D721Med (cell line): ENCODE measurements around the gene SLC17A1.

Experiments used
- DNase-seq: peaks from one replicate; pipeline ENCODE4 v3.0.0; 2011; ENCODE audit warnings: low spot score; ENCODE audit not compliant: insufficient read length
- FAIRE-seq: peaks from 2 replicates; lab custom pipeline; 2011; peaks lifted over from hg19 to GRCh38; lab: Jason Lieb, UNC
- TF ChIP-seq, protein P1 (sequence below): IDR thresholded peaks from 2 replicates; pipeline ENCODE4 v1.5.1; 2012; ENCODE audit warnings: mild to moderate bottlenecking, control low read depth; ENCODE audit not compliant: insufficient read depth; ENCODE audit errors: missing control alignments

Gene SLC17A1

DNA sequence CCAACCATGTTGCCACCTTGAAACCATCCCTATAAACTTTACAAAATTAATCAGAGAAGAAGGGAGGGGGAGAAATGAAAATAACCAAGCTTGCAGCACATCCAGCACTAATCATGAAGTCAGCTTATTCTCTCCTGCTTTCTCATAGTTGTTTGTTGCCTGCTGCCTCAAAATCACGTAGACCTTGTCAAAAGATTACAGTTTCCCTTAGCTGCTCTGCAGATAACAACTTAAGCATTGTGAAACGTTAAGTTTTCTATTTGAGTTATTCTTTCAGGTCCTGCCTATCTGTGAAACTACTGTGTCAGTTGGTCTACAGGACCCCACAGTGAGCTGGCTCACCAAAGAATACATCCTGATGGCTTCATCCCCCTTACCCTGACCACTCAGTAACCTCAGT, 44.4 kb downstream of the SLC17A1 start:
- FAIRE-seq (no peak), DNase-seq (no peak)
- TF ChIP-seq, protein P1, sequence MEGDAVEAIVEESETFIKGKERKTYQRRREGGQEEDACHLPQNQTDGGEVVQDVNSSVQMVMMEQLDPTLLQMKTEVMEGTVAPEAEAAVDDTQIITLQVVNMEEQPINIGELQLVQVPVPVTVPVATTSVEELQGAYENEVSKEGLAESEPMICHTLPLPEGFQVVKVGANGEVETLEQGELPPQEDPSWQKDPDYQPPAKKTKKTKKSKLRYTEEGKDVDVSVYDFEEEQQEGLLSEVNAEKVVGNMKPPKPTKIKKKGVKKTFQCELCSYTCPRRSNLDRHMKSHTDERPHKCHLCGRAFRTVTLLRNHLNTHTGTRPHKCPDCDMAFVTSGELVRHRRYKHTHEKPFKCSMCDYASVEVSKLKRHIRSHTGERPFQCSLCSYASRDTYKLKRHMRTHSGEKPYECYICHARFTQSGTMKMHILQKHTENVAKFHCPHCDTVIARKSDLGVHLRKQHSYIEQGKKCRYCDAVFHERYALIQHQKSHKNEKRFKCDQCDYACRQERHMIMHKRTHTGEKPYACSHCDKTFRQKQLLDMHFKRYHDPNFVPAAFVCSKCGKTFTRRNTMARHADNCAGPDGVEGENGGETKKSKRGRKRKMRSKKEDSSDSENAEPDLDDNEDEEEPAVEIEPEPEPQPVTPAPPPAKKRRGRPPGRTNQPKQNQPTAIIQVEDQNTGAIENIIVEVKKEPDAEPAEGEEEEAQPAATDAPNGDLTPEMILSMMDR: no peak

GRCh38 chr6:25781134-25781533, 50.7 kb downstream of the SLC17A1 start:
- TF ChIP-seq, protein P1: no peak
- DNase-seq: no peak
- no peak for FAIRE-seq

DNA sequence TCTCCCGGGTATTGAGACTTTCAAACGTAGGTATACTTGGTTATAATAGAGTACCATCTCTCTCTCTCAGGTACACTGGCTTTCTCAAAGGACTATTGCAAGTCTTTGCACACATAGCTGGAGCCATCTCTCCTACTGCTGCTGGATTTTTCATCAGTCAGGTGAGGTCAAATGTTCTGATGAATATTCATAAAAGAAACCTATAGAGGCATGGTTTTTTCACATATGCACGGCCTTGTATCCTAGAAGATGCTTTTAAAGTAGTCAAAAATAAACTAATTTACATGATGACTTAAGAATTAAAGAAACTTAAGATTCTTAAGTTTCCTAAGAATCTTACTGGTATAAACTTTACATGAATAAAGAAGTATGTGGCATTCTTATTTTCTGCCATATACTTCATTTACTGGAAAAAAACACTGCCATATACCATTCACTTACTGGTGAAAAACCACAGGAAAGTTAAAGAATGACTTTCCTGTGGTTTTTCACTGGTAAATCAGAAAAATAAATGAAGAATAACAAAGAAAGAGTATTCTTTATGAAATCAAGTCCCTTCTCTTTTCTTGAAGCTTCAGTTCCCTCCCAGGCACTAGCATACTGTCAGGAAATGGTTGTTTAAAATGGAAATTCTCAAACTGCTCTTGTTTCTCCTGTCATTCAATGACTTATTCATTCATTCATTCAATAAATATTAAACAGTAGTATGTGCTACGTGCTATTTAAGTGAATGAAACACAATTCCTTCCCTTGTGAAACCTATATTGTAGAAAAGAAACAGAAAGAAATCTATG, 53.8 kb downstream of the SLC17A1 start:
- TF ChIP-seq, protein P1: no peak
- DNase-seq (no peak), FAIRE-seq (no peak)

- TF ChIP-seq, protein P1: no peak
Measured at GRCh38 chr6:25777031-25777430, 54.8 kb downstream of the SLC17A1 start.

DNA sequence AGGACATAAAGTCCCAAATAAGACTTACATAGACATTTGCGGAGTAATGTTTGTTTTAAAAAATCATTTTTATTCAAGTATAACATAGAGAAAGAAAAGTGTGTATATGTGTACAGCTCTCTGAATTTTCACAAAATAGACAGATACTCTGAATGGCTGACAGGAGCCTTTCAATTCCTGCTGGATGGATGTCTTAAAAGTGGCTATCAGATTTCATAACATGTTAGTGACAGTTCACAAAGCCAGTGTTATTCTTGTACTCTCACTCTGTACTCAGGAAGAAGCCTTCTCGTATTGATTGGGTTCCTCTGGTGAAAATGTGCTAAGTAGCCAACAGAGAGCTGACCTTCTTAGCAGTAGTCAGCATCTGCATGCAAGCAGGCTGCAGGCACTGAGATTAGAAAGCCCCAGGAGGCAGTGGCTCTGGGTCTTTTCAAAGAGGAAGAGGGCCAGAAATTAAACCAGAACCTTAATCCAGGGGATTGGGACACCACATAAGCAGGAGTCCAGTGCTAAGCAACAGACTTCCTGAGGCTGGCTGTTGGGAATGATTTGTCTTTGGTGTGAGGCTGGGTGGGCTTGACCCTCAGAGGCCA, 57.6 kb downstream of the SLC17A1 start:
- TF ChIP-seq, protein P1: no peak
- FAIRE-seq (no peak), DNase-seq (no peak)

More at GRCh38 chr6:25777031-25777430, 54.8 kb downstream of the SLC17A1 start:
- no peak for FAIRE-seq
- DNase-seq: no peak

DNA sequence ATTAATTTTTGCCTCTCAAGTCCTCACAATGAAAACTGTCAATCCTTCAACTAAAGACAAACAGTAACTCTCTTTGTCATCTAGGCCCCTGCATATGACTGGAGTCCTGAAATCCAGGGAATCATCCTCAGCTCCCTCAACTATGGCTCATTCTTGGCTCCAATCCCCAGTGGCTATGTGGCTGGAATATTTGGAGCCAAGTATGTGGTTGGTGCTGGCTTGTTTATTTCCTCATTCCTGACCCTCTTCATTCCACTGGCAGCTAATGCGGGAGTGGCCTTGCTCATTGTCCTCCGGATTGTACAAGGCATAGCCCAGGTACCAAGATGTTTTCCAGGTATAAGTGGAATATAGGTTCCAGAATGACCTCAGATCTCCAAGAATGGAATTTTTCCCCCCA, 61.9 kb downstream of the SLC17A1 start:
- DNase-seq (no peak), FAIRE-seq (no peak)
- TF ChIP-seq, protein P1: no peak

- FAIRE-seq (no peak), DNase-seq (no peak)
- TF ChIP-seq, protein P1: no peak
Measured at GRCh38 chr6:25768566-25768965, 63.3 kb downstream of the SLC17A1 start.
